Left colon (tissue), 2 donors: ENCODE data around the gene SUPT20HL1. TPM values are rescaled to one million over a fixed set of nuclear protein-coding genes. Genes with fewer than 3 reads are reported as not detected.
"Not testable (repeated sequence)": the region's sequence is repeated elsewhere in the genome, so short reads cannot be mapped to it uniquely, and the experiment has no call there.

Experiments used
- ATAC-seq: fragments of 200-7000 bp; cut with Tn5 transposase; one replicate; pipeline ENCODE4 v1.9.1; 2020; ENCODE audit warnings: mild to moderate bottlenecking, moderate library complexity
- DNase-seq, 2 donors: peaks; one replicate each; pipeline ENCODE4 v3.0.0-alpha.2; 2020
- intact Hi-C, 2 donors: fragments of 100-400 bp; cut with DNase I in 1 of 2; cut with micrococcal nuclease in 1 of 2; formaldehyde crosslinking; loops; one replicate each; pipeline versions ENCODE4 v1.11.2 to v1.14.0; 2022; cut with DNase I, micrococcal nuclease
- total RNA-seq, 2 donors: library from RNA; stranded (reverse); fragmentation: NEBNext Ultra II Directional; extraction: Animal tissue kit (Norgen Biotek cat#: 25700); gene quantifications; one replicate each; pipeline ENCODE4 v1.2.1, GENCODE V29; 2021
- donor health status: DM: no; HTN: no; CAD: no.
- donor health status: DM: yes; HTN: yes; CAD: no.

Gene SUPT20HL1
- total RNA-seq, 2 donors from 2014 or later = not detected

DNA sequence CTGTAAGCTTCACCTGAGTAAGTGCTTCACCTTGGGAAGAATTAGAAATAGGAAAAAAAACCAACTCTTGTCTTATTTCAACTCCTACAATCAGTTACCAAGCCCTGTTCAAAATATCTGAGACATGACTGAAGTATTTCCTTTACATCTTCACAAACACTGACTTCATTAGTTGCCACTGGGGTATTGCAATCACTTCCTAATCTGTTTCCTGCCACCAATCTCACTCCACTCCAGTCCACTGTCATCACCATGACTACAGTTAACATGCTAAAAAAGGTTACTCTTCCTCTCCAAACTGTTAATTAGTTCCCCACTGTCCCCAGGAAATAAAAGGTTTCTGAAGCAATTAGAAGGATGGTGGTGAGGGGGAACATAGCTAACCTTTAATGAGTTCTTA is 3.3 kb upstream of the SUPT20HL1 start:
- intact Hi-C loops = no loop called here
- ATAC-seq (no peak), DNase-seq (no peak)

DNA sequence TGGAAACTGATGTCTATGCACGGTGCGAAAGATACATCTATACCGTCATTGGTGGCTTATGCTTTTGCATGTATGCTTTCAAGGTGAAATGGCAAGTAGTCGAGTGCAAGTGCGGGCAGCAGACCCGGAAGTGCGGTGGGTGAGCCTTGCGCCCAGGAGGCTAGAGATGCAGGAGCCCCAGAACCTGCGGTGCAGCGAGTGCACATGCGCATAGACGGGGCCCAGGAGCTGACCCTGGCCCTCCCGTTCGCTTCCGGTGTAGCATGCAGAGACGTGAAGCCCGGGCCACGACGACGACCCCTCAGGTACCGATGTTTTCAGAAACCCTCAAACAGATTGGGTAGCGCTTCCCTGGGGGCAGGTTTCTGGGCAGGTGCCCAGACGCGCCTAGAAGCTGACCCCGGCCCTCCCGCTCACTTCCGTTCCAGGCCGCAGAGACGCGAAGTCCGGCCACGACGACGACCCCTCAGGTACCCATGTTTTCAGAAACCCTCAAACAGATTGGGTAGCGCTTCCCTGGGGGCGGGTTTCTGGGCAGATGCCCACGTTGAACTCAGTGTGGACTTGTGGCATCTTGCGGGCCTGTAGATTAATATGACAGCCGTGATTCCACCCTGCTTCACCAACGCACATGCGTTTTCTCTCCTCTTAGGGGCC is 1.8 kb downstream of the SUPT20HL1 start:
- intact Hi-C loops, ATAC-seq: not testable (repeated sequence)

DNA sequence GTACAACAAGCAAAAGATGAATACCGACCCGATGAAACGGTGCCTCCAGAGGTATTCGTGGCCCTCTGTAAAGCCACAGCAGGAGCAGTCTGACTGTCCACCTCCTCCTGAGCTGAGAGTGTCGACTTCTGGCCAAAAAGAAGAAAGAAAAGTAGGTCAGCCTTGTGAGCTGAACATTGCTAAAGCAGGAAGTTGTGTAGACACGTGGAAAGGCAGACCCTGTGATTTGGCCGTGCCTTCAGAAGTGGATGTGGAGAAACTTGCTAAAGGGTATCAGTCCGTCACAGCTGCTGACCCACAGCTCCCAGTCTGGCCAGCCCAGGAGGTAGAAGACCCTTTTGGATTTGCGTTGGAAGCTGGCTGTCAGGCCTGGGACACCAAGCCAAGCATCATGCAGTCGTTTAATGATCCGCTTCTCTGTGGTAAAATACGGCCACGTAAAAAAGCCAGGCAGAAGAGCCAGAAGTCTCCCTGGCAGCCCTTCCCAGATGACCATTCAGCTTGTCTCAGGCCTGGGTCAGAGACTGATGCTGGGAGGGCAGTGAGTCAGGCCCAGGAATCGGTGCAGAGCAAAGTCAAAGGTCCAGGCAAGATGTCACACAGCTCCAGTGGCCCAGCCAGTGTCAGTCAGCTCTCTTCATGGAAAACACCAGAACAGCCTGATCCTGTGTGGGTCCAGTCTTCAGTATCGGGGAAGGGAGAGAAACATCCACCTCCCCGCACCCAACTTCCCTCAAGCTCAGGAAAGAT is 3.2 kb downstream of the SUPT20HL1 start:
- ATAC-seq, DNase-seq, intact Hi-C loops: not testable (repeated sequence)

More for the DNA sequence above, 1.8 kb downstream of the SUPT20HL1 start:
- not testable (repeated sequence) for DNase-seq

DNA sequence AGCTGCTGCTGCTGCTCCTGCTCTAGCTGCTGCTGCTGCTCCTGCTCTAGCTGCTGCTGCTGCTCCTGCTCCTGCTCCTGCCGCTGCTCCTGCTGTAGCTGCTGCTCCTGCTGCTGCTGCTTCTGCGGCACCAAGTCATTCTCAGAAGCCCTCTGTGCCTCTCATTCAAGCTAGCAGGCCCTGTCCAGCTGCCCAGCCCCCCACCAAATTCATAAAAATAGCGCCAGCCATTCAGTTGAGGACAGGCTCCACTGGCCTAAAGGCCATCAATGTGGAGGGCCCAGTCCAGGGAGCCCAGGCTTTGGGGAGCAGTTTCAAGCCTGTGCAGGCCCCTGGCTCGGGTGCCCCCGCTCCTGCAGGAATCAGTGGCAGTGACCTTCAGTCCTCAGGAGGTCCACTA is 3.9 kb downstream of the SUPT20HL1 start:
- no peak for ATAC-seq
- DNase-seq = no peak
- intact Hi-C loops = no loop called here

DNA sequence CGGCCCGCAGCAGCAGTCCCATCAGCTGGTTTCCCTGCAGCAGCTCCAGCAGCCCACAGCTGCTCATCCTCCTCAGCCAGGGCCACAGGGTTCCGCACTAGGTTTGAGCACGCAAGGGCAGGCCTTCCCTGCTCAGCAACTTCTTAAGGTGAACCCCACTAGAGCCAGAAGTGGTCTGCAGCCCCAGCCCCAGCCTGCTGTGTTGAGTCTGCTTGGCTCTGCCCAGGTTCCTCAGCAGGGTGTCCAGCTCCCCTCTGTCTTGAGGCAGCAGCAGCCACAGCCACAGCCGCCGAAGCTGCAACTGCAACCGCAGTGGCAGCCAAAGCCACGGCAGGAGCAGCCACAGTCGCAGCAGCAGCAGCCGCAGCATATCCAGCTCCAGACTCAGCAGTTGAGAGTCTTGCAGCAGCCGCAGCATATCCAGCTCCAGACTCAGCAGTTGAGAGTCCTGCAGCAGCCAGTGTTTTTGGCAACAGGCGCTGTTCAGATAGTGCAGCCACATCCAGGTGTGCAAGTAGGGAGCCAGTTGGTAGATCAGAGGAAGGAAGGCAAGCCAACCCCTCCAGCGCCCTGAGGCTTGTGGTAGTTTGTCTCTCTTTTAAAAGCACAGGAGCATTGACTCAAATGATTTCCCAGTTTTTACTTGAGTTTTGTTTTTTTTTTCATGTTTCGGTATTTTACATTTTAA is 4.6 kb downstream of the SUPT20HL1 start:
- intact Hi-C loops = no loop called here

DNA sequence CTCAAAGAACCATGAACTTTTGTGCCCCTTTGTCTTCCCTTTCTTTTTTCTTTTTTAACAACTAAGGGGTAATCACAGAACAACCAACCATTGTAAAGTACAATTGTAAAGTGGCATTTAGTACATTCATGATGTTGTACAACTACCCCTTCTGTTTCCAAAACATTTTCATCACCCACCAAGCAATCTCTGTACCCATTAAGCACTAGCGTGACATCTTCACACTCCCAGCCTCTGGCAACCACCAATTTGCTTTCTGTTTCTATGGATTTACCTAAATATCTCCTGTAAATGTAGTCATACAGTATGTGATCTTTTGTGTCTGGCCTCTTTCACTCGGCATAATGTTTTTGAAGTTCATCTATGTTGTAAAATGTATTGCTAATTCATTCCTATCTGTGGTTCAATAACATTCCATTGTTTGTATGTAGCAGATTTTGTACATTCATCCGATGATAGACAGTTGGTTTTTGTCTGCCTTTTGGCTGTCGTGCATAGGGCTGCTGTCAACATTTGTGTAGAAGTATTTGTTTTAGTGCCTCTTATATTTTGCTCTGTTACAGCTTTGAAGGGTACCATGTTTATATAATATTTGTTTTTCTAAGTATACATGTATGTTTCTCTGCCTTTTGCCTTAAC is 6.4 kb downstream of the SUPT20HL1 start:
- ATAC-seq, DNase-seq, intact Hi-C loops: not testable (repeated sequence)

More for the DNA sequence above, 4.6 kb downstream of the SUPT20HL1 start:
- DNase-seq = no peak
- ATAC-seq = no peak

DNA sequence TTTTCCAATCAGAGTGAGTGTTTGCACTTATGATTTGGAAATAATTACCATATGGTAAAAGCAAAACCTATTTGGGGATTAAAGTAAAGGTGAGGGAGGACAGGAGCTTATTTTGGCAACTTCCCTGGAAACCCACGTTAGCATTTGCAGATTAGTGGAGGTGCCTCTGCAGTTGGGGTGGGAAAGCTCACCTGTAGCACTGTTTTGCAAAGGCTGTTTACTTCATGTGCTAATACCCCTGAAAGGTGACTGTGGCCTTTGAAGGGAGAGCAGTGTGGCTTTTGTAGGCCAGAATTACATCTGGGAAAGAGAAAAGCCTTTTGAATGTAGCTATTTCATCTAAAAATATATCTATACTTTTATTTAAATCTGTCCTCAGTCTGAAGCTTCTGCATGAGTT is 9.4 kb downstream of the SUPT20HL1 start:
- intact Hi-C loops = loop anchor here in 1 of 2 donors (10.0 kb wide), 2 partner anchors 65 to 135 kb away; no protein-coding TSS in a partner anchor
- DNase-seq (no peak), ATAC-seq (no peak)

DNA sequence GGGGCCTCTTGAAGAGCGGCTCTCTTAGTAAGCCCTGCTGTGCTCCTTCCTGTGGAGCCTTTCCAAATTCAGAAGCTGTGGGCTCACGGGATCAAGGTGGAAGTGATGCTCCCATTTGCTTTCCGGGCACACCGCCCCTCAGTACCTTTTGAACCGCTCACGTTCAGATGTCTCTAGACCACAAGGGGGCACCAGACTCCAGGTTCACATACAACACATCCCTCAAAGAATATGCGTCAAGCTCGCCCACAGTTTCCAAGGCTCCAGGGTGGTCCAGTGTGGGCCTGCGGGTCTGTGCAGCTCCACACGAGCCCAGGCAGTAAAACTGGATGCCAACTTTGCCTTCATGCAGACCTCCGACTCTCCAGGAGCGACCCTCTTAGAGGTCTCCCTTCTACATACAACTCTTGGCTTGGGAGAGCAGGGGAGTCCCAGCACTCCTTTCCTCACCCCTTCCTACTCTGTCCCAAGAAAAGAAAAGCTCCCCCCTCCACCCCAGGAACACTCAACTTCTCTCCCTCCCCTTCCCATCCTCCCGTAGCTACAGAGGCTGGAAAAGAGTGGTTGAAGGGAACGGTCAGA is 11.0 kb downstream of the SUPT20HL1 start:
- ATAC-seq (peak; percentile 61), DNase-seq (peak; percentile 53 to 68)
- intact Hi-C loops = loop anchor here in 1 of 2 donors (10.0 kb wide), 2 partner anchors 63 to 133 kb away; no protein-coding TSS in a partner anchor

DNA sequence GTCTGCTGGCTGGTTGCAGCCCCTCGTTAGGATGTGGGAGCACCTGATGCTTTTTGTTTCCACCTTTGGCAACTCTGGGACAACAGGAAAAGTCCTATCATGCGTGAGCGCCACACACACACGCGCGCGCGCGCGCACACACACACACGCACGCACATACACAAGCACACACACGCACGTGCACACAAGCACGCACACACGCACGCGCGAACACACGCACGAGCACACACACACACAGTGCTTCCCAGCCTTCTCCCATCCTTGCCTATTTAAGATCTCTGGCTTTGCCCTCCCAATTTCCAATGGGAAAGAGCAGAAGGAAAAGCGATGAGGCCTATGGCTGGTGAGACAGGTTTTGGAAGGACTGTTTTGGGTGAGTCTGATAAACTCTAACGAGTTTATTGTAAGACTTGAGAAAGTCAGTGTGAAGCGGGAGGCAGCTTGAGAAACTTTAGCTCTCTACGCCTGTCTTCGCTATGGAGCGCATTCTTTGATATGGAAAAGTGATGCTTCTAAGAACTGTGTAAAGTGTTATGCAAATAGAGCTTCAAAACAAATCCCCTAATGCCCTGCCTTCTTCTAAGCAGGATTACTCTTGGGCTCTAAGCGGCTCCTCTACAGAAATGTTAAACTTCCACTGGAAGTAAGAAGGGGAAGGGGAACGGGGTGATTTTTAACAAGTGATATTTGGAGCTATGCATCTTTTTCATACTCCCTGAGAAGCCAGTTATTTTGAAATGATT is 11.8 kb downstream of the SUPT20HL1 start:
- no peak for ATAC-seq
- intact Hi-C loops = loop anchor here in 1 of 2 donors (10.0 kb wide), 2 partner anchors 63 to 133 kb away; no protein-coding TSS in a partner anchor

DNA sequence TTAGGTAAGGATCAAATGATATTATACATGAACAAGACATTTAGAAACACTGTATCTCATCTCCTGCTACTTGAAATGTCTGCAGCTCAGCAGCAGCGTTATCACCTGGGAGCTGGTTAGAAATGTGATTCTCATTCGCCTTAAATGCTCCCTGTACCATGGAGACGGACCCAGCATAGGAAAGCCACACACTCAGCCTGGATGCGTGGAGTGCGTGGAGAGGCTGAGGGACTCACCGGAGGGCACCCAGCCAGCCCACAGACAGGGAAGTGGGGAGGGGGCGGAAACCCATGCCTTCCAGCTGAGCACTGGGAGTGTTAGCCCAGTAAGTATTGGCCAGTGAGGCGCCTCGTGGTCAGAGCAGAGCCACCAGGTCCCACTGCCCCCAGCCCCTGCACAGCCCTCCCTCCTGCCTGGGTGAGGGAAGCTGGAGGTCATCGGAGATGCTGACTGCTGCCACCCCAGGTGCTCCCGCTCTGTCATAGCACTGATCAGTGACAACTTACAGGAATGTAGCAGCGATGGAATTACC is 15.2 kb downstream of the SUPT20HL1 start:
- intact Hi-C loops = loop anchor here in 1 of 2 donors (10.0 kb wide), 2 partner anchors 59 to 129 kb away; no protein-coding TSS in a partner anchor
- no peak for DNase-seq
- no peak for ATAC-seq

More for the DNA sequence above, 11.8 kb downstream of the SUPT20HL1 start:
- no peak for DNase-seq

DNA sequence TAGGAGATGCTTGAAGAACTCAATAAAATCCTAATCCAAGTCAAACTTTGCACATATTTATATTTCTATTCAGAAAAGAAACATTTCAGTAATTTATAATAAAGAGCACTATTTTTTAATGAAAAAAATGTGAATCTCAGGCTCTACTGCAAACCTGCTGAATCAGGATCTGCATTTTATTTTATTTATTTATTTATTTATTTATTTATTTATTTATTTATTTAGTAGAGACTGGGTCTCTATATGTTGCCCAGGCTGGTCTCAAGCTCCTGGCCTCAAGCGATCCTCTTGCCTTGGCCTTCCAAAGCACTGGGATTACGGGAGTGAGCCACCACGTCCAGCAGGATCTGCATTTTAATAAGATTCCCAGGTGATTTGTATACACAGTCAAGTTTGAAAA is 16.0 kb downstream of the SUPT20HL1 start:
- DNase-seq = no peak
- intact Hi-C loops = loop anchor here in 1 of 2 donors (10.0 kb wide), 2 partner anchors 58 to 128 kb away; no protein-coding TSS in a partner anchor
- no peak for ATAC-seq

DNA sequence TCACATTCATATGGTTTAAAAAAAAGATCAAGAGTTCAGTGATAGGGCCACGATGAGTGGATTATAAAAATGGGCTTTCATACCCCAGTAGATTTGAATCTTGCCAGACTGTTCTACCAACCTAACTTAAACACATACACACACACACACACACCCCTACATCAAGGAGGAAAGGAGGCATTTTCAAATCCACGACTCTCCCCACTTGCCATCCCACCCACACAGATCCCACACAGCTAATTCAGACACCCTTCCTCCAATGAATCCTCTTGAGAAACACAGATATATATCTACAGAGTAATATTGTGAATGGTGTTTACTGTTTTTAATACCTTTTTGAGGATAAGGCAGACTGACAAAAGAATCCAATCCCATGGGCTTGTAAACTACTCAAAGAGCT is 16.8 kb downstream of the SUPT20HL1 start:
- no peak for ATAC-seq
- intact Hi-C loops = loop anchor here in 1 of 2 donors (10.0 kb wide), 2 partner anchors 58 to 128 kb away; no protein-coding TSS in a partner anchor
- no peak for DNase-seq

DNA sequence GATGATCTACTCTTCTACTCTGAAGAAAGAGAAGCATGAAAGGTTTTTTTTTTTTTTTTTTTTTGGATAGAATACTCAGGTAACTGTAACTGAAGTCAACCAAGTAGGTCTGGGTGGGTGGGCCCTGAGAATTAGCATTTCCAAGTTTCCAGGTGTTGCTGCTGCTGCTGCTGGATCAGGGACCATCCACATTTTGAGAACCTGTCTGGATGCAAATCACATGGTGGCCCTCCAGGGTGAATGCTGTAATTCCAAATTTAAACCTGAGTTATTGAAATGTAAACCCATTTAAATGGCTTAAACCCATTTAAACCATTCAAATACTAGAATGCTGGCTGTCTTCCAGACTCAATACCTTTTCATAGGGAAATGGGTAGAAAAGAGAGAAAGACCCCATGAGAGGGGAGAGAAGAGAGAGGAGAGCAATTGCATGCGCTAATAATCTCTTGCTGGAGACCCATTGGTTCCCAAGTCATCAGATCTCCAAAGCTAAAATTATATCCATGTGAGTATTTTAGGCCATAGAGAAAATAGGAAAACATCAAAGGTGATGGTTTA is 17.6 kb downstream of the SUPT20HL1 start:
- DNase-seq = no peak
- intact Hi-C loops = loop anchor here in 1 of 2 donors (10.0 kb wide), 2 partner anchors 57 to 127 kb away; no protein-coding TSS in a partner anchor
- no peak for ATAC-seq

DNA sequence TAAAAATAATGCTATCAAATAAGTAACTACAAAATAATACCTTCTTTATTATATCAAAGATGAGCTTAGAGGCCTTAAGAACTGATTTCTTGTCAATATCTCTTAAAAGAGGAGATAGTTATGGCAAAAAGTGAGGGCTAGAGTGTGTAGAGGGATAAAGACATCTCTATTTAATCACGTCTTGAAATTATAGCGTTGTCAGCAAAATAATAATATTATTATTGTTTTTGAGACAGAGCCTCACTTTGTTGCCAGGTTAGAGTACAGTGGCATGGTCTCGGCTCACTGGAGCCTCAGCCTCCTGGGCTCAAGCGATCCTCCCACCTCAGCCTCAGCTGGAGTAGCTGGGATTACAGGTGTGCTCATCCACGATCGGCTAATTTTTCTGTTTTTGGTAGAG is 18.3 kb downstream of the SUPT20HL1 start:
- intact Hi-C loops = loop anchor here in 1 of 2 donors (10.0 kb wide), 2 partner anchors 56 to 126 kb away; no protein-coding TSS in a partner anchor
- no peak for ATAC-seq
- no peak for DNase-seq

DNA sequence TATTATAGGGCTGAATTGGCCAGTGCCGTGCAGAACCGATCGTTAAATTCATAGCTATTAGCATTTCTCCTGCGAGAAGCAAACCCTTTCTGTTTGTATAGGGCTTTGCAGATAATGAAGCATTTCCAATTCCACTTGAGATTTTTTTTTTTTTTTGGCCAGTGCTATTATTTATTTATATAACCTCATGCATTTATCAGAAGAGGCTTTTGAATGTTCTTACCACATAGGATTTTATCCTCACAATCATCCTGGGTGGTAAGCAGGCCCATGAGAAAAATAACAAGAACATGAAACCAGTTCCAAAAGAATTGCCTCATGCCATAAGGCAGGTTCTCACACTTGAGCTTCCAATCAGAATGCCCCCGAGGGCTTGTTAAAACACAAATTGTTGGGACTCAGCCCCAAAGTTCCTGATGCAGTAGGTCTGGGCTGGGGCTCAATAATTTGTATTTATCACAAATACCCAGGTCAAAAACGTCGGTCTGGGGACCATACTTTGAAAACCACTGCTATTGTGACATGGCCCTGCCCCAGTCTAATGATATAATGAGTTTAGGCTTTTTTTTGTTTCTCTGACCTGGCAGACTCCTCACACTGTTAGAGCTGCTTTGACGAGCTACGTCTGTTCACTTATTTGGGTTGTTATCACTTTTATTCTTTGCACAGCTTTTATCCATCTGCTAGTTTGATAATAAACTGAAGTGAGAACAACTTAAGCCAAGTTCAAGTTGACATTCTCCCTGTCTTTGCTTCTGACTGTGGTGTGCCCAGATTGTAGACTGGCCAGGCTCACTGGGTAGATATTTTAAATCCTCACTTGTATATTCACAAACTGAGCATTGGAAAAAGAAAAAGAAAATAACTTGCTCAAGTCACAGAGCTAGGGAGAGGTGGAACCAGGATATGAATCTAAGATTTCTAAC is 20.1 kb downstream of the SUPT20HL1 start:
- DNase-seq (no peak), ATAC-seq (no peak)
- intact Hi-C loops = no loop called here

DNA sequence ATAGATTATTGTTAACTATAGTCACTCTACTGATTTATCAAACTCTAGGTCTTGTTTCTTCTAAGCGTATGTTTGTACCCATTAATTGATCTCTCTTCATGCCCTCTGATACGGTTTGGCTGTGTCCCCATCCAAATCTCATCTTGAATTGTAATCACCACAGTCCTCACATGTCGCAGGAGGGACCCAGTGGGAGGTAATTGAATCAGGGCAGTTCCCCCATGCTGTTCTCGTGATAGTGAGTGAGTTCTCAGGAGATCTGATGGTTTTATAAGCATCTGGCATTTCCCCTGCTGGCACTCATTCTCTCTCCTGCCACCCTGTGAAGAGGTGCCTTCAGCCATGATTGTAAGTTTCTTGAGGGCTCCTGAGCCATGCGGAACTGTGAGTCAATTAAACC is 21.9 kb downstream of the SUPT20HL1 start:
- DNase-seq, intact Hi-C loops, ATAC-seq: not testable (repeated sequence)
